ENCODE results near the gene FASTK. TPM values are rescaled to one million over a fixed set of nuclear protein-coding genes. Genes with fewer than 3 reads are reported as not detected.
A peak's percentile ranks its signal among the peaks of the same experiment; 100 is the strongest.

Gene FASTK
- total RNA-seq, 2 donors from 2014 or later = 84.4 to 131 TPM

GRCh38 chr7:151095828-151096475 lies 15.3 kb upstream of the FASTK start:
- Mint-ChIP-seq H3K27me3 (no peaks in the 10 kb centered on the region), H3K27ac (no peak overlapping the region), H3K4me3 (no peak overlapping the region), H3K9me3 (no peaks in the 10 kb centered on the region), H3K36me3 (no peaks in the 10 kb centered on the region), H3K4me1 (ENCODE audit: low read depth in 2 of 2) (peaks cover 0 to 6% of the 10 kb centered on the region in 2 donors)
- DNase-seq (ENCODE audit: low spot score) (no peak), ATAC-seq (no peak)

DNA sequence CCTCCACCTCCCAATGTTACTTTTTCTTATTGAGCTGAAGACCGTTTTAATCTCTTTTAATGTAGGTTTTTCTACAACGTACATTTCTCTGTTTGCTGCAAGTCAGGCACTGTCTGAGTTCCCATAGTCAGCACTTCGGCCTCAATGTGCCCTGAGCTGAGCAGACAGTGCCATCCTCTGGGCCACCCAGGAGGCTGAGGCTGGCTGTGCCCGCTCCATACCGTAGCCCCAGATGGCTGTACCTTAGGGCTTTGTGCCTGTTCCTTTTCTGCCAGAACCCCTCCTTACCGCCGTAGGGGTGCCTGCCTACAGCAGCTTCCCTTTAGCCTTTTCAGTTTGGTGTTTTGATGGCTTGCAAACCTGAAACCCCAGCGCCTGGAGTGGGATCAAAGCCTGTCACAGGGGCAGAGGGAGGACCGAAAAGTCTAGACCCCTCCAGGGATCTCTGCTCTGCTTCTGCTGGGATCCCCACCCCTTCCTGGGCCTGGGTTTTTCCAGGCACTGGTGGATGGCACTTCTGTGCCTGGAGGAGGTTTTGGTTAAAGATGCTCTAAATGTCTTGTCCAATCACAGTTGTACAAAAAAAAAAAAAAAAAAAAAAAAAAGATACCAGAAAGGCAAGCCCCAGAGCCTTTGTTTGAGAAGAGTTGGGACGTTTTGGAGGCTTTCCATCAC lies 14.7 kb upstream of the FASTK start:
- Mint-ChIP-seq H3K9me3 (no peaks in the 10 kb centered on the region), H3K27ac (no peak overlapping the region), H3K4me1 (ENCODE audit: low read depth in 2 of 2) (peaks cover 0 to 6% of the 10 kb centered on the region in 2 donors), H3K27me3 (no peaks in the 10 kb centered on the region), H3K4me3 (no peak overlapping the region), H3K36me3 (no peaks in the 10 kb centered on the region)
- no peak for DNase-seq (ENCODE audit: low spot score)
- ATAC-seq = no peak

DNA sequence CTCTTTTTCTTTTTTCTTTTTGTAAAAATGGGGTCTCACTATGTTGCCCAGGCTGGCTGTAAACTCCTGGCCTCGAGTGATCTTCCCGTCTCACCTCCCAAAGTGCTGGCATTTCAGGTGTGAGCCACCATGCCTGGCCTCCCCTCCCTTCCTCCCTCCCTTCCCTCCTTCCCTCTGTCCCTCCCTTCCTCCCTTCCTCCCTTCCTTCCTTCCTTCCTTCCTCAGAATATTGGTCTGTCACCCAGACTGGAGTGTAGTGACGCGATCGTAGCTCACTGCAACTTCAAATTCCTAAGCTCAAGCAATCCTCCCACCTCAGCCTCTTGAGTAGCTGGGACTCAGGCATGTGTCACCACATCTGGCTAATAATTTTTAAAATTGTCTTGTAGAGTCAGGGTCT lies 14.1 kb upstream of the FASTK start:
- no peaks in the 10 kb centered on the region for H3K27me3 Mint-ChIP-seq
- H3K4me3 Mint-ChIP-seq = no peak overlapping the region
- H3K27ac Mint-ChIP-seq = no peak overlapping the region
- H3K9me3 Mint-ChIP-seq = no peaks in the 10 kb centered on the region
- DNase-seq (ENCODE audit: low spot score) = no peak
- no peaks in the 10 kb centered on the region for H3K36me3 Mint-ChIP-seq
- ATAC-seq = no peak
- peaks cover under 1 to 8% of the 10 kb centered on the region in 2 donors for H3K4me1 Mint-ChIP-seq (ENCODE audit: low read depth in 2 of 2)

- Mint-ChIP-seq H3K4me3 (no peak overlapping the region), H3K27ac (no peak overlapping the region), H3K27me3 (no peaks in the 10 kb centered on the region)
Observed at GRCh38 chr7:151093748-151094147, 13.1 kb upstream of the FASTK start.

DNA sequence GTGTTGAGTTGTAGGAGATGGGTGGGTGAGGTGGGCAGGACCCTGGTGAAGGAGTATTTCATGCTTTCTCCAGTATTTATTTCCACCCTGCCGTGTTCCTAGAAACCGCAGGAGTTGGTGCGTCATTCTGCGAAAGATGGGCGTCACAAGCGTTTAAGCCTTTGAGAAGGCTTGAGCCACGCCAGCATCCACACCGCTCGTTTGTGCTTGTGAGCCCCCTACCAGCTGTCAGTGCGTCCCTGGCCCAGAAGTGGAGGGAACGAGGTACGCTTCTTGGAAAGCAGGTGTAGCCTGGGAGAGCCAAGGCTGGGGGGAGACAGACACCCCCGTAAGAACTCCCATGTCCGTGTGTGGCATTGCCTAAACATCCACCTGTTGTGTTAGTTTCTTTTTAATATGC lies 11.4 kb upstream of the FASTK start:
- DNase-seq (ENCODE audit: low spot score) = no peak
- no peak overlapping the region for H3K4me3 Mint-ChIP-seq
- no peaks in the 10 kb centered on the region for H3K27me3 Mint-ChIP-seq
- H3K36me3 Mint-ChIP-seq = no peaks in the 10 kb centered on the region
- no peak overlapping the region for H3K27ac Mint-ChIP-seq
- H3K4me1 Mint-ChIP-seq (ENCODE audit: low read depth in 2 of 2) = peaks cover 16 to 20% of the 10 kb centered on the region in 2 donors
- no peak for ATAC-seq
- H3K9me3 Mint-ChIP-seq = no peaks in the 10 kb centered on the region

More at GRCh38 chr7:151093748-151094147, 13.1 kb upstream of the FASTK start:
- ATAC-seq (no peak), DNase-seq (ENCODE audit: low spot score) (no peak)
- Mint-ChIP-seq H3K36me3 (no peaks in the 10 kb centered on the region), H3K9me3 (no peaks in the 10 kb centered on the region), H3K4me1 (ENCODE audit: low read depth in 2 of 2) (peaks cover 10 to 16% of the 10 kb centered on the region in 2 donors)

DNA sequence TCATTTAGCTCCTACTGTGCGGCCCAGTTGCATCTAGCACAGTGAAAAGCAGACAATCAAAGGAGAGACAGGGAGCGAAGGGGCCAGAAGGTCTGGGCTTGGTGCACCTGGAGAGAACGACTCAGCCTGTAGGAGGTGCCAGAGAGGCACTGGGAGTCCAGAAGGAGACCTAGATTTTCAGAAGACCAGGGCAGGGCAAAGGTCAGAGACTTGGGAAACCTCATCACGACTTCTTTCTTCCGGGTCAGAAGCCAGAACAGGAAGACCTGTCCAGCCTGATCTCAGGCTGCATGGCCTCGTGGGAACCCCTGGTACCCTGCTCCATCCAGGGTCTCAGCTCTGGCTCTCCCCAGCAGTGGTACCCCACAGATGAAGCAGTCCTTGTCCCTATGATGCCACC lies 10.8 kb upstream of the FASTK start:
- Mint-ChIP-seq H3K36me3 (no peaks in the 10 kb centered on the region), H3K27ac (no peak overlapping the region), H3K27me3 (no peaks in the 10 kb centered on the region), H3K4me3 (no peak overlapping the region), H3K9me3 (no peaks in the 10 kb centered on the region), H3K4me1 (ENCODE audit: low read depth in 2 of 2) (peaks cover 16 to 20% of the 10 kb centered on the region in 2 donors)
- ATAC-seq (no peak), DNase-seq (ENCODE audit: low spot score) (no peak)

DNA sequence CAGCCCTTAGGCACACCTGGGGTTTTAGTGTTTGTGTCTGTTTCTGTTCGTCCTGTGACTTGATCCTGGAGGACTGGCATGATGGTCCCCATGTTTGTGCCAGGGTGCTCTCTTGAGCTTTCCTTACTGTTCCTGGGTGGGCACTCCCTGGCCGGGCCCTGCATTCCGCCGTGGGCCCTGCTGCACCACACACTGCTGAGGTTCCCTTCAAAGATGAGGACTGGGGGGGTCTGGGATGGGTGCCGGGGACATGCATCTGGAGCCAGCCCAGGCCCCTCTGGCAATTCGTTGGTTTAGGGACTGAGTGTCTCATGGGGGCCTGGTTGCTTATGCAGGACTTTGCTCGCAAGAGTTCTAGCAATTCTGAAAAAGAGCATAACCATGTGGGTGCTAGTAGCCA lies 10.4 kb upstream of the FASTK start:
- no peak for ATAC-seq
- no peak for DNase-seq (ENCODE audit: low spot score)
- no peaks in the 10 kb centered on the region for H3K36me3 Mint-ChIP-seq
- peaks cover 17 to 20% of the 10 kb centered on the region in 2 donors for H3K4me1 Mint-ChIP-seq (ENCODE audit: low read depth in 2 of 2)
- H3K4me3 Mint-ChIP-seq = no peak overlapping the region
- no peaks in the 10 kb centered on the region for H3K9me3 Mint-ChIP-seq
- no peak overlapping the region for H3K27ac Mint-ChIP-seq
- H3K27me3 Mint-ChIP-seq = no peaks in the 10 kb centered on the region

DNA sequence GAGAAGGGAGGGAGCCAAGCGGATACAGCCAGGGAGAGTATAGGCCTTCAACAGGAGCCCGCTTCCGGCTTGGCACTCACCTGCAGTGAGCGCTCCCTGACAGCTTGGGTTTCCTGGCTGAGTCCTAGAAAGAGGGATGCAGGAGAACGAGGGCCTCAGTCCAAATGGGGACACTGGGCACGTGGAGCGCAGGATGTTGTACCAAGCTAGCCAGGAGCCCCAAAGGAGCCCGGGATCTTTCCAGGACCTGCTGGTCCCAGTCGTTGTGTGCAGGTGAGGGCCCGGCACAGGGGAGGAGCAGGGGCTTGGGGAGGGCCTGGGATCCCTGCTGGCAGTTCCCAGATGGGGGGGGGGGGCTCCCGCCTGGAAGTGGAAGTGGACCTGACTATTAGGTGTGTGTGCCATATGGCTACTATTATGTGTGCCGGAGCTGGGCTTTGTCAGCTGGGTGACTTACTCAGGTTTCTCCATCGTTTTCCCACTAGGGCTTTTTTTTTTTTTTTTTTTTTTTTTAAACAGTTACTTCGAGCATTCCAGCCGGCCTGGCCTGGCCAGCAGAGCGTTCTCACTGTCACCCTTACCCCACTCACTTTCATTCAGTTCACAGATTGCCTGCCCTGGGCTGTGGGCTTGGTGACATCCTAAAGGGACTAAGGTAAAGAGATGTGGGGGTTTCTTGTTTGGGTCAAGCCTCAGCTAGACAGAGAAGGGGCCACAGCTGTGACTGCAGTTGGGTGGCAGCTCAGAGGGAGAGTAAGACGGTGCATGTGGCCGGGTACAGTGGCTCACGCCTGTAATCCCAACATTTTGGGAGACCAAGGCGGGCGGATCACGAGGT lies 9.5 kb upstream of the FASTK start:
- H3K27ac Mint-ChIP-seq = no peak overlapping the region
- H3K9me3 Mint-ChIP-seq = no peaks in the 10 kb centered on the region
- H3K27me3 Mint-ChIP-seq = peaks cover 0 to 2% of the 10 kb centered on the region in 2 donors
- ATAC-seq = no peak
- H3K4me1 Mint-ChIP-seq (ENCODE audit: low read depth in 2 of 2) = peaks cover 24 to 28% of the 10 kb centered on the region in 2 donors
- H3K4me3 Mint-ChIP-seq = no peak overlapping the region
- no peak for DNase-seq (ENCODE audit: low spot score)
- no peaks in the 10 kb centered on the region for H3K36me3 Mint-ChIP-seq

- no peak for DNase-seq (ENCODE audit: low spot score)
- ATAC-seq = no peak
- peak overlapping the region; percentile 22 to 42 for H3K27ac Mint-ChIP-seq
- H3K4me1 Mint-ChIP-seq (ENCODE audit: low read depth in 2 of 2) = peaks cover 31 to 32% of the 10 kb centered on the region in 2 donors
- H3K9me3 Mint-ChIP-seq = no peaks in the 10 kb centered on the region
- H3K27me3 Mint-ChIP-seq = peaks cover 0 to 3% of the 10 kb centered on the region in 2 donors
- peak overlapping the region; percentile 69 for H3K4me3 Mint-ChIP-seq
- no peaks in the 10 kb centered on the region for H3K36me3 Mint-ChIP-seq
Observed at GRCh38 chr7:151088856-151089699, 8.5 kb upstream of the FASTK start.

- Mint-ChIP-seq H3K4me3 (peak overlapping the region; percentile 78), H3K4me1 (ENCODE audit: low read depth in 2 of 2) (peaks cover 31 to 32% of the 10 kb centered on the region in 2 donors), H3K27ac (peak overlapping the region; percentile 22 to 44), H3K27me3 (peaks cover 0 to 3% of the 10 kb centered on the region in 2 donors), H3K9me3 (no peaks in the 10 kb centered on the region), H3K36me3 (no peaks in the 10 kb centered on the region)
- DNase-seq (ENCODE audit: low spot score) (no peak), ATAC-seq (no peak)
Observed at GRCh38 chr7:151088019-151088855, 7.6 kb upstream of the FASTK start.

DNA sequence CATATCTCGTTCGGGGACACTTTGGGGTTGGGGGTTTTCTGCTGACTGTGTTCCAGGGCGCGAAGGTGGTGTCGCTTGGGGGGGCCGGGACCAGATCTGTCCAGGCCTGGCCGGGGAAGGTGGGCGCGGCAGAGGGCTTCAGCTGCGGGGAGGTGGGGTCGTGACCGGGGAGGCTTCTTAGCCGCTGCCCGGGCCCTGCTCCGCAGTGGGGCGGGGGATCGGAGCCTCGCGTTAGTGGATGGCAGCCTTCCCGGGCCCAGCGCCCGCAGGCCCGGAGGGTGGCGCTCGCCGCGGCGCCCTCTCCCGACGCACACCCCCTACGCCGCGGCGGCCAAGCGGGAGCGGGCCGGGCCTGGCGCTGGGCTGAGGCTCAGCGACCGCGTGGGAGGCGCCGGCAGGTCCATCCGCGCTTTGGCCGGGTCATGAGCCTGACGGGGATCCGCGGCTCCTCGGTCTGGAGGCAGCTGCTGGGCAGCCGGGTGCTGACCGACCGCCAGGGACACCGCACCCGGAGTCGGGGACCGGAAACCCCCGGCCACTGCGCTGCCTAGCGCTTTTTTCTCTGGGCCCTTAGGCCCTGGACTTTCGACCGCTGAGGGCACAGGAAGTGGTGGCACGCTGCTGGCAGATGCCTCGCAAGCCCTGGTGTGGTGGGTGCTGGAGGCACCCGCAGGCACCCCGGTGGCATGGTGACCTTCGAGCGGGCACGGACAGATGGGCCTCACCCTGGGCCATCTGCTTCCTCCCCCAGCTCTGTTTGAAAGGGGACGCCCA lies 6.8 kb upstream of the FASTK start:
- Mint-ChIP-seq H3K4me1 (ENCODE audit: low read depth in 2 of 2) (peaks cover 36 to 37% of the 10 kb centered on the region in 2 donors), H3K9me3 (no peaks in the 10 kb centered on the region), H3K27me3 (peaks cover 0 to 3% of the 10 kb centered on the region in 2 donors), H3K27ac (peak overlapping the region in 1 of 2 donors; percentile 44), H3K4me3 (peak overlapping the region; percentile 86), H3K36me3 (no peaks in the 10 kb centered on the region)
- ATAC-seq (peak; percentile 50 to 54), DNase-seq (ENCODE audit: low spot score) (peak; percentile 76)

DNA sequence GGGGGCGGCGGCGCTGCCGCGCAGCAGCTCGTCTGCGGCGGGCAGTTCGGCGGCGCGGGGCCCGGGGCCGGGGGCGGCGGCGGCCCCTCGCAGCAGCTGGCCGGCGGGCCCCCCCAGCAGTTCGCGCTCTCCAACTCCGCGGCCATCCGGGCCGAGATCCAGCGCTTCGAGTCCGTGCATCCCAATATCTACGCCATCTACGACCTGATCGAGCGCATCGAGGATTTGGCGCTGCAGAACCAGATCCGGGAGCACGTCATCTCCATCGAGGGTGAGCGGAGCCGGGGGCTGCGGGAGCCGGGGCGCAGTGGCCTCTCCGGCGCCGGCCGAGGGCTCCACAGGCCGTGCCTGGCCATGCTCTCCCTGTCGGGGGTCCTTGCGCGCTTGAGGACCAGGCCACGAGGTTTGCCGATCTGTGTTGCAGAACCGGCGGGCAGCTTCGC lies 6.2 kb upstream of the FASTK start:
- H3K36me3 Mint-ChIP-seq = no peaks in the 10 kb centered on the region
- H3K9me3 Mint-ChIP-seq = no peaks in the 10 kb centered on the region
- ATAC-seq (peak in 1 of 2 donors; percentile 15), DNase-seq (ENCODE audit: low spot score) (no peak)
- peak overlapping the region; percentile 86 for H3K4me3 Mint-ChIP-seq
- H3K4me1 Mint-ChIP-seq (ENCODE audit: low read depth in 2 of 2) = peaks cover 37 to 39% of the 10 kb centered on the region in 2 donors
- H3K27me3 Mint-ChIP-seq = peaks cover 0 to 3% of the 10 kb centered on the region in 2 donors
- peak overlapping the region in 1 of 2 donors; percentile 33 for H3K27ac Mint-ChIP-seq

Data from natural killer cell treated with Interleukin-12 subunit alpha and Interleukin-12 subunit beta and Interleukin-15 and Interleukin-18, amount 100 ng/mL, for 72 hours (primary cell).